Kidney glomerular epithelial cell (primary cell): ENCODE results near the gene GSE1.
A peak's percentile ranks its signal among the peaks of the same experiment; 100 is the strongest.

ENCODE experiments used
- DNase-seq: peaks from one replicate; lab custom pipeline; 2025; lab: John Stamatoyannopoulos, UW

Gene GSE1

DNA sequence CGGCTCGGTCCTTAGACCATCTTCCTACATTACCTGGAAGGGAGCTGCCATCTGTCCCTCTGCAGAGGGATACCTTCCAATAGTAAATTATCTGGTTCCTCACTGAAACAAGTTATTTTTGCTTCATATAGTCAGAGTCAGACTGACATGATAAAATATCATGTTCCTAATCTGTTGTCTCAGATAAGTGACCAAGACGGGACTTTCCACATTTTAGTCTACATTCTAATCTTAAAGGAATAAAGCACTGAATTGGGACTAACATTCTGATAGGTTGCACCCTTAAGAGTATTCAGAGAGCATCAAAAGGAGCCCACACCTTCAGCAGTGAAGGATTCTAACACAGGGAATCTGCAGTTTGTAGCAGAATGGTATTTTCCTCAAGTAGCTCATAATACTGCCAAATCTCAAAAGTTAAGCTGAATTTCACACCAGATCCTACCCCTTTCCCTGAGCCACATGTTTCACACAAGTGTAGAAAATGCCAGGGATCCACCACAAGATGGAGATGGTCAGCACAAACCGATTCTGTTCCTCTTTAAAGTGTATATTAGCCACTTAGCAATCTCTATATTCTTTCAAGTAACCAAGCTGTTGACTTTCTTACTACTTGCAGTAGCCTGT lies 62.2 kb downstream of the GSE1 start:
- DNase-seq: peak; percentile 22

GRCh38 chr16:85676466-85676865 lies 63.3 kb downstream of the GSE1 start:
- DNase-seq: no peak

- no peak for DNase-seq
Measured at GRCh38 chr16:85677383-85677967, 64.4 kb downstream of the GSE1 start.

- DNase-seq: no peak
Measured at GRCh38 chr16:85678016-85678415, 64.9 kb downstream of the GSE1 start.

GRCh38 chr16:85678821-85679220 lies 65.7 kb downstream of the GSE1 start:
- DNase-seq: no peak

GRCh38 chr16:85679870-85680269 lies 66.7 kb downstream of the GSE1 start:
- DNase-seq: no peak

- DNase-seq: no peak
Measured at GRCh38 chr16:85680352-85680944, 67.3 kb downstream of the GSE1 start.

- no peak for DNase-seq
Measured at GRCh38 chr16:85681255-85681654, 68.1 kb downstream of the GSE1 start.

- no peak for DNase-seq
Measured at GRCh38 chr16:85682516-85682915, 69.4 kb downstream of the GSE1 start.

- DNase-seq: no peak
Measured at GRCh38 chr16:85683363-85683762, 70.2 kb downstream of the GSE1 start.

DNA sequence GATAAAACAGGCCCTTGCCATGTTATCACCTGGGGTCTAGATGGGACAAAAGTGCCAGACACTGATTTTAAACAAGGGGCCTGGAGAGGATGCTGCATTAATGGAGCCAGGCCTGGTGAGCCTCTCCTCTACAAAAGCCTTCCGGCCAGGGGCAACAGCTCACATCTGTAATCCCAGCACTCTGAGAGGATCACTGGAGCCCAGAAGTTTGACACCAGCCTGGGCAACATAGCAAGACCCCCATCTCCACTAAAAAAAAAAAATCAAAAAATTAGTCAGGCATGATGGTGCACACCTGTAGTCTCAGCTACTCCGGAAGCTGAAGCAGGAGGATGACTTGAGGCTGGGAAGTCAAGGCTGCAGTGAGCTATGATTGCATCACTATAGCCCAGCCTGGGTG lies 72.1 kb downstream of the GSE1 start:
- no peak for DNase-seq

DNA sequence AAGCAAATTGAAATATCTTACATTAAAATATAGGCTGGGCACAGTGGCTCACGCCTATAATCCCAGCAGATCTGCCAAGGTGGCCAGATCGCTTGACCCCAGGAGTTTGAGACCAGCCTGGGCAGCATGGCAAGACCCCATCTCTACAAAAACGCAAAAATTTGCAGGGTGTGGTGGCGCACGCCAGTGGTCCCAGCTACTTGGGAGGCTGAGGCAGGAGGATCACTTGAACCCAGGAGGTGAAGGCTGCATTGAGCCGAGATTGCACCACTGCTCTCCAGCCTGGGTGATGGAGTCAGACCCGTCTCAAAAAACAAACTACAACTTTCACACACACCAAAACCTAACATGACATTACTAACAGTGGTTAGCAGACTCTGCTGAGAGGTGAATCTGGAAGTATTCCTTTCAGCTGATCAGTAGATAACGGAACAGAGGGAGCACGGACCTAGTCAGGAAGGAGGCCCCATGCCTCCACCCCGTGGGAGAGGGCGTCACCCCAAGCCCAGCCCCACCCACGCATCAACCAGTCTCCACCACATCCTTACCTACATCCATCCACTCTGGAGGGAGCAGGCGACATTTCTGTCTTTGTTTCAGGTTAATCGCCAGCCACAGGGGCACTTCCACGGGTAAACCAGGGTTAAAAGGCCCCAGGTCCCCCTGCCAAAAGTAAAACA lies 73.9 kb downstream of the GSE1 start:
- no peak for DNase-seq

DNA sequence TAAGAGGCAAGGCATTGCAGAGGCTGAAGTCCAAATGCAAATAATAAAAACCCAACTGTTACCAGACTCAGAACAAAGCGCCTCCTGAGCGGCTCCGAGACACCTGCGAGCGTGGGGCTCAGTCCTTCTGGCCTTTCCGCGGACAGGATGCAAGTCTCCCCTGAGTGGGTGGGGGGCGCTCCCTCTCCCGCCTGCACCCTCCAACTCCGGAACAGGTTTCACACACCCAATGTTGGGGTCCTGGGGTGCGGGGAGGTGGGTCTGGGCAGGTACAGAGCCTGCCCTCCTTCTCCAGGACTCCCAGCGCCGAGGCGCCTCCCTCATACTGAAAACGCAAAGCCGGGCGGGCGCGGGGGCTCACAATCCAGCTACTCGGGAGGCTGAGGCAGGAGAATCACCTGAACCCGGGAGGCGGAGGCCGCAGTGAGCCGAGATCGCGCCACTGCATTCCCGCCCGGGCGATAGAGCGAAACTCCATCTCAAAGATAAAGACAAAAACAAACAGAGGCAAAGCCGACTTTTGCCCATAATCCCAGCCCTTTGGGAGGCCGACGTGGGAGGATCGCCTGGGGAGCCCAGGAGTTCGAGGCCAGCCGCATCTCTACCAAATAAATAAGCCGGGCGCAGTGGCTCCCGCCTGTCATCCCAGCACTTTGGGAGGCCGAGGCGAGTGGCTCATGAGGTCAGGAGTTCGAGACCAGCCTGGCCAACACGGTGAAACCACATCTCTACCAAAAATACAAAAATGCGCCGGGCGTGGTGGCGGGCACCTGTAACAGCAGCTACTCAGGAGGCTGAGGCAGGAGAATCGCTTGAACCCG lies 74.7 kb downstream of the GSE1 start:
- no peak for DNase-seq

- peak; percentile 83 for DNase-seq
Measured at GRCh38 chr16:85688586-85689284, 75.6 kb downstream of the GSE1 start, which contains the start of gene GINS2. Gene GINS2 (minus strand): TSS chr16:85688954. CDS start chr16:85688898, 56 bp downstream.

DNA sequence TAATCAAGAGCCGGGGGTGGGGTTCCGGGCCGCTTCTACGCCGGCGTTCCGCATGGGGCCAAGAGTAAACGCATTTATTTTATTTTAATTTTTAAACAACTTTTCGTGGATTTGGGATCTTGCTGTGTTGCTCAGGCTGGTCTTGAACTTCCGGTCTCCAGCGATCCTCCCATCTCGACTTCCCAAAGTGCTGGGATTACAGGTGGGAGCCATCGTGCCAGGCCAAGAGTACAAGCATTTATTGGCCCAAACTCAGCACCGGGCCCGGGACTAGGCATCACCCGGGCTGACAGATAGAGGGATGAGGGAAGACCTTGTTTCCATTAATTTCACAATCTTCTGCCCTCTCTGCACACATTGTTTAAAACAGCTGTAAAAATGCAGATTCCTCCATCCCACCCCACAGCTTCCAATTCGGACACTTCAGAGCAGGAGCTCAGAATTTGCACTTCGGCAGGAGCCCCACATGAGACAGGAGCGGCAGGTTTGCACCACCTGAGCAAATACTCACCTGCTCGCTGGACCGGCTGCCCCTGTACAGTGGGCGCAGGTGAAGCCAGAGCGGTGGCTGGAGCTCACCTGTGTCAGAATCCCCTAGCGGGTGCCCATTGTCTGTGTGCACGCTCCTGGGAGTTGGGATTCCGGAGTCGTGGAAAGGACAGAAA lies 76.3 kb downstream of the GSE1 start:
- DNase-seq: no peak

DNA sequence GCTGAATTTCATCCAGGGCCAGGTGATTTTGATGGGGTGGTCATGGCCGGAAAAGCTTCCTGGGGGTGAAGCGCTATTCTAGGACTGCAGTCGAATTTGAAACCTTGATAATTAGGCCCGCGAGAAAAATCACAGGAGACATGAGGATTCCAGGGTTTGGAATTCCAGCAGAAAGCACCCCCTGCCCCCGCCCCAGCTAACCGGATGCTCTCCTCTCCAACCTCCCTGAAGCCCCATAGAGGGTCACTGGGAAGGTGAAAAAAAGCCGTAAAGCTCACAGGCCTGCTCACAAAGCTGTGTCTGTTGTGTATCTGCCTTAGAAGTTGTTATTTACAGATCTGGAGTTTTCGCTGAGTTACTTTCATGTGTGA lies 76.8 kb downstream of the GSE1 start:
- no peak for DNase-seq

- no peak for DNase-seq
Measured at GRCh38 chr16:85690469-85691064, 77.4 kb downstream of the GSE1 start.

- no peak for DNase-seq
Measured at GRCh38 chr16:85695196-85696128, 82.3 kb downstream of the GSE1 start.

DNA sequence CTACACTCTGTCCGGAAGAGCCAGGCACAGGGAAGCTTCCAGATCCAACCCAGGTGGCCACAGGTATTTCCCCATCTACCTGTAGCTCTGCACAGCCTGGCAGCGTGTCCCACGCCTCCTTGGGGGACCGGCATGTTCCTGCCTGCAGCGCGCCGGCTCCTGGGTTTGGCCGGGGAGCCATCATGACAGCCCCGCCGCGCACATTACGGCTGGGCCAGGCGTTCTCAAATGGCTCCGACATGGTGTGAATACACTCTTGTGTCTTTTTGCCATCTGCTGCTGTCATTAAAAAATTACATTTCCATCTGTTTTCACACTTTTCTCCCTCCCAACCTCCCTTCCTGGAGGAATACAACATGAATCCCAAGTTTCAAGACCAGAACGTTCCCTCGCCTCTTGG lies 83.7 kb downstream of the GSE1 start:
- DNase-seq: no peak

DNA sequence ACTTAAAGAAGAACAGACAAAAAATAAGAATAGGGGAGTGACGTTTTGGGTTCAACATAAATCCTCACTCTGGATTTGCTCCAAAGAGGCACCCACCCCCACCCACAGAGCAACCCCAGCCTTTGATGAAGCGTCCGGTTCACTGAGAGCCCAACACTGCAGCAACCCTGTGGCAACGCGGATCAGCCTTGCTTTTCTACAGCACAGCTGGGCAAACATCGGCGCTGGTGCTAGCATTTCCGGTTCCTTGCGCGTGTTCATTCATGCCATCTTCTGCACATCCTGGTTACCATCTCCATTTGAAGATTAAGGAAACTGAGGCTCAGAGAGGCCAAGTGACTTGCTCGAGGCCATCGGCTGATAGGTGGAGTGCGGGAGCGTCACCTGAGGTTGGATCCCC lies 84.3 kb downstream of the GSE1 start:
- no peak for DNase-seq
